Activated naive CD8-positive, alpha-beta T cell treated with anti-CD3 and anti-CD28 coated beads, Interleukin-2, amount 50 U/mL, for 16 hours (primary cell): ENCODE results near the gene GGT5.
"Not testable (repeated sequence)": the region's sequence is repeated elsewhere in the genome, so short reads cannot be mapped to it uniquely, and the experiment has no call there.

ENCODE experiments used
- DNase-seq: peaks from one replicate; pipeline ENCODE4 v3.0.0-alpha.2; 2020; ENCODE audit warnings: low read depth, low spot score

Gene GGT5

DNA sequence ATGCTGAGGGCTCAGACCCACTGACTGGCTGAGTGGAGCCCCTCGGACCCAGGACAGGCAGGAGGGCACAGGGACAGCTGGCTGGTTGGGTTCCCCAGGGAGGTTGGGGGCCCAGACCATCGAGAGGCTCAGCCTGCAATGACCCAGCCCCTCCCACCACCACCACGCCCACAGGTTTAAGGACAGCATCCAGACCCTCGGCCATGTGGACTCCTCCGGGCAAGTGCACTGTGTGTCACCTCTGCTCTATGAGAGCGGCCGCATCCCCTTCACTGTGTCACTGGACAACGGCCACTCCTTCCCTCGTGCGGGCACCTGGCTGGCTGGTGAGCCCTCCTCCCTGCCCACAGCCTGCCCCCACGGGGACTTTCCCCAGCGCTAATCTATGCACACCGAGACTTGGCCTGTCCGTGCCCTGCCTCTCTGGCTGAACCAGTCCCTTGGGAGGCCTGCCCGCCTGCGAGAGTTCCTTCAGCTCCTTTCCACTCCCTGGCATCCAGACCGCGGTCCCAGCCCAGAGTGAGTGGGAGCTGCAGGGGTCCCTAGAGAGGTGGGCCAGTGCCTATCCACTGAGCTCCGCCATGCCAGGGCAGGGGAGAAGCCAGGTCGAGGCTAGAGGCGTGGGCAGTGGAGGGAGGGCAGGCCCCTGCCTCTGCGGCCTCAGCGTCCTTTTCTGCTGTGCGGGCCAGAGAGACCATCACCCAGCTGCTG is 61.4 kb downstream of the GGT5 start:
- no peak for DNase-seq

DNA sequence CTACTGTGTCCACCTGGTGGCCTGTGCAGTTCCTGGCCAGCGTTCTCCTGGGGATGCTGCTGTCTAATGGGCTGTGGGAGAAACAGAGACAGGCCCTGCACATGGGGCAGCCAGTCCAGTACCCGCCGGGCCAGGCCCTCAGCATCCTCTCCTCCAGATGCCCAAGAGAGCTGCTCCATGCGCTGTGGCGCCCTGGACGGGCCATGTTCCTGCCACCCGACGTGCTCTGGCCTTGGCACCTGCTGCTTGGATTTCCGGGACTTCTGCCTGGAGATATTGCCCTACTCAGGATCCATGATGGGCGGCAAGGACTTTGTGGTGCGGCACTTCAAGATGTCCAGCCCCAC is 62.0 kb downstream of the GGT5 start:
- DNase-seq = not testable (repeated sequence)

DNA sequence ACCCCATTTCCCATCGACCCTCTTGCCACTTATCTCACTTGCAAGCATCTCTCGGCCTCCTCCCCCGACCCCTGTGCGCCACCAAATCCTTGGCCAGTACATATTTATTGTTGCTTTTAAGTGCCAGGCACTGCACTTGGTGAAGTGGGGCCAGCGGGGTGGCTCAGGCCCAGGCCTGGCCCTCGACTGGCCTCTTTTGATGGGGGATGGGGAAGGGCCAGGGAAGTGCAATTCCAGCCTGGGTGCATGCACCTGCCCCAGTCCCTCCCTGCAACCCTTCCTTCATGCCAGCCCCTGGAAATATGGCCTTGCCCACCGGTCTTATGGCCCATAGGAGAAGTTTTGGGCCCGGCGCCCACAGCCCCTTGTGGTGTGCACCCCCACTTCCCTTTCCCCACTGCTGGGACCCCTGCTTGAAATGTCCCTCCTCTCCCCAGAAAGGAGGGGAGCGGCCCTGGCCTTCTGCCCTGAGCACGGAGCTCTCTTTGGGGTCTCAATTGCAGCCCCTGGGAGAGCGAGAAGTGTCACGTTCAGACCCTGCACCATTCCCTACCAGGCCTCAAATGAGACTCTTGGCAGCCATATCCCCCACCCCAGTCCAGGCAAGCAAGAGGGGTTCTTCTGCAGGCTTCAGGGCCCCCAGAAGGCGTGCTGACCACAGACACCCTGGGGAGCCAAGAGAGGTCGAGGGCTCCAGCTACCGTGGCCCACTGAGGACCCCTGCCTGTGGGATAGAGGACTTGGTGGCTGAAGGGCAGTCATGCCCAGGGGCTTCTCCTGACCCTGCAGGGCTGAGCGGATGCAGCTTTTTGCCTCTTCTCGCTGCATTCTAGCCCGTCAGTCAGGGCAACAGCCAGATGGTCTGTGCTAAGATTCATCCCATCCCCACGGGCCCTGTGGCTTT is 62.6 kb downstream of the GGT5 start:
- DNase-seq = no peak

DNA sequence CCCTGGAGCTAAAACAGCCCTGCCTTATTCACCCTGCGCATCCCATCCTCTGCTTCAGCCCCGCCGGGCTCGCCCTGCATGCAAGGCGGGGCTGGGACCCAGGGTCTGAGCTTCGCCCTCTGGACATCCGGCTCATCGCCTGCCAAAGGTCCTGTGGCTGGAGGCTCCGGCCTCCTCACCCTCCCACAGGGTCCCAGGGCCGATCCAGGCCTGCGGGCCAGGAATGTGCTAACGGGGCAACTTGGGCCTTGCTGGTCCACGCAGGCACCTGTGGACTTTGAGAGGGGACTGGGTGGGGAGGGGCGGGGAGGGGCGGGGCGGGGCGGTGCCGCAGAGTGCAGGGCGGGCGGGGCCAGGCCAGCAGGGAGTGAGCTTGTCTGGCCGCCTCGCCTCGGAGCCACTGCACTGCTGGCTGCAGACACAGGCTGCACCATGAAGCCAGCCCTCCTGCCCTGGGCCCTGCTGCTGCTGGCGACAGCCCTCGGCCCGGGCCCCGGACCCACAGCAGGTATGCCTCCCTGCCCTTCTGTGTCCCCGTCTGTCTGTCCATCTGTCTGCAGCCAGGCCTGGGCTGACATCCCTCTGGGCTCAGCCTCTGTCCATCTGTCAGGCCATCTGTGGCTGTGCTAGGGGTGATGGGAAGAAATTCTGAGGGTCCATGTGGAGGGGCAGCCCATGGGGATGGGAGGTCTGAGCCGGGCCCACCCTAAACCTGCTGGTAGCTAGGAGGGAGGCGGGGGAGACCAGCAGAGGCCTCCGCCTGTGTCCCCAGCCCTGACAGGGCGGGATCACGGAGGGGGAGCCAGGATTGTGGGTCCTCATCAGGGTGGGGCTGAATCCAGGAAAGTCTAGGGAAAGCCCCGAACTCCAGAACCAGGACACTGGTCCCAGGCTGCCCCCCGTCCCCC is 63.5 kb downstream of the GGT5 start, which contains the start of gene SUSD2:
TSS of gene SUSD2 (plus strand) at position 400 of the 908 bp plus-strand sequence. CDS start at position 433, 33 bp downstream.
- DNase-seq = no peak

DNA sequence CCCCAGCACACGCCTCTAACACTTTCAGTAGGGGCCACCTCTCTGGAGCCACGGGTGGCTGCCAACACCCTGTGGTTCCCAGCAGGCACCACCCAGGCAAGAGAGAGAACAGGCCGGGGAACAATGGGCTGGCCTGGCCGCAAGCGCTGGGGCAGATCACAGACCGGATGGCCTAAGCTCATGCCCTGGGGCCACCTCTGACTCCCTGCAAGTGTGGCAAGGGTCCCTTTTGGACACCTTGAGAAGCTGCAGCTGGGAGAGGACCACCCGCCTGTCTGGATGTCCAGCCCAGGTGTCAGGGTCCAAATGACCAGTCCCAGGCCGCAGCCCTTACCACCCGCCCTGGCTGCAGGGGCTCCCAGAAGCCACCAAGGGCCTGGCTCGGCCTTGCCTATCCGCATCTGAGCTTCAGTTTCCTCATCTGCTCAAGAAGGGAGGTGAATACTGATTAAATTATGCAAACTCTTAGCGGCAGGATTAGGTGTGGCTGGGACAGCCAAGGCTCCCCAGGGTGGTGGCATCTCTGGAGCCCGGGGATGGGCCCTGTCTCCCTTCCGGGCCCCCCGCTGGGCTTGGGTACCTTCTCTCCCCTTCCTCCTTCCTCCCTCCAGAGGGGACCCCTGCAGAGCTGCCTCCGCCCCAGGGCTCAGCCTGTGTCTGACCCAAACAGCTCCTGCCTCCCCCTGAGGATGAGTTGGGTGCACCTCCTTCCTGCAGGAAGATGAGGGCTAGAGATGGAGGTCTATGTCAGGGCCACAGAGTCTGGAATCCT is 64.4 kb downstream of the GGT5 start:
- DNase-seq = no peak

DNA sequence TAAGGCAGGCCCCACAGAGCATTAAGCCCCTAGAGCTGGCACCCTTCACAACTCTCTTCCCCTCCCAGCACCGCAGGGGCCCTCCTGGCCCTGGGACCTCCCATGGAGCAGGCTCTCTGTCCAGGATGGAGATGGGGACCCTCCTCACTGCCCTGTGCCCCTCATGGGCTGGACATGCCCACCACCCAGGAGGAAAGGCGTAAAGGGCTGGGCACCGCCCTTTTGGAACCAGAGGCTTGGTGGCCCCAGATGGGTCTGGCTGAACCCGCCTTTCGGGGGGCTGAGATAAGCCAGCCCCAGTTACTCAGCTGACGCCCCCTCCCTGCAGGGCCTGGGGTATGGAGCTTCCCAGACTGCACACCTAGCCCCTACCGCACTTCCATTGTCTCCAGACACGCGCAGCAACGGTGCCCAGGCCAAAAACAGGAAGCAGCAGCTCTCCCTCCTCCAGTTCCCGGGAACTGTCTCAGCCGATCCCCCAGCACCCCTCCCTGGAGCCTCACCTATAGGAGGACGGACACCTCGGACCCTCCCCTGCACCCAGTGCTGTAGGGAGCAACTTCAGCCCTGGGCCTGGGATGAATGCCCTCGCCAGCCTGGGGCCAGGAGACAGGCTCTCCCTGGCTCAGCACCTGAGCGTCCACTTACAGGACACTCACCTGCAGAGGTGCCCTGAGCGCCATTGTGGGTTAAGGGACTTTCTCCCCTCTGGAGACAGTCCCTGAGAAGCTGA is 65.2 kb downstream of the GGT5 start:
- DNase-seq = no peak

DNA sequence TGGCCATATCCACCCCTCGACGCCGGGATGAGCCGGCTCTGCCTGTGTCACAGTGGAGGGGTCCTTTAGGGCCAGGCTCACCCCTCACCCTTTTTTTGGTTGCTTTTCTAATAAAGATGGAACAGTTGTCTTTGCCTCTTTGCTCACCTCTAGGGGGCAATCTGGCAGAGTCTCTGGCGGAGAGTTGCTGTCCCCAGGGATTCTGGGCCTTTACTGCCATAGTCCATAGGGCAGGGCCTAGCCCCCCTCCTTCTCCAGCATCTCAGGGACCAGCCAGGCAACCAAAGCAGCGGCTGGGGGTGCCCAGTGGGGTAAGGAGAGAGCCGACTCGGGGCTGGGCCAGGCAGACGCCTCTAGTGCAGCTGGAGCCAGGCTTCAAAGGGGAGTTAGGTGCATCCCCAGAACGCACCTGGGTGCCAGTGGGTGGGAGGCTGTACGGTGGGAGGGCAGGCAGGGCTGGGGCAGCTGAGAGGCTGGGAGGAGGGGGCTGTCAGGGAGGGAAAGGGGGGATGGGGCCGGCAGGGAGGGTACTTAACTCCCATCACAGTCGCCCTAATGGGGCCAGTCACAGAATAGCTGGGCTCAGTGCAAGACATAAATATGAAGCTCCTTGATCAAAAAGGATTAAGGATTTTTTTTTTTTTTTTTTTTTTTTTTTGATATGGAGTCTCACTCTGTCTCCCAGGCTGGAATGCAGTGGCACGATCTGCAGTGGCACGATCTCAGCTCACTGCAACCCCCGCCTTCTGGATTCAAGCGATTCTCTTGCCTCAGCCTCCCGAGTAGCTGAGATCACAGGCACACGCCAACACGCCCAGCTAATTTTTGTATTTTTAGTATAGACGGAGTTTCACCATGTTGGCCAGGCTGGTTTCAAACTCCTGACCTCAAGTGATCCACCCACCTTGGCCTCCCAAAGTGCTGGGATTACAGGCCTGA is 66.1 kb downstream of the GGT5 start:
- DNase-seq = no peak

DNA sequence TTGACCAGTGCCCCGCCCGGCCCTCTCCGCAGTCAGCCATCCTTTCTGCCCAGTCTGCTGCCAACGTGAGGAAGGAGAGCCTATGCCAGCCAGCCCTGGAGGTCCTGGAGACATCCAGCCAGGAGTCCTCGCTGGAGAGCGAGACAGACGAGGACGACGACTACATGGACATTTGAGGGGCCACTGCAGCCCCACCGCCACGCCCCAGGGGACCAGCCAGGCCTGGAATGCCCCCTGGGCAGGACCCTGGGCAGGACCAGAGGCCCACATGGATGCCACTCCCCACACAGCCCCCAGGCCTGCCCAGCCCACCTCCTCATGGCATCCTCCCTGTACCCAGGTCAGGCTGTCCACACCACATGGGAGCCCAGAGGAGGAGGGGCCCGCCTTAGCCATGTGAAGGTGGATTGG is 66.9 kb downstream of the GGT5 start:
- no peak for DNase-seq

DNA sequence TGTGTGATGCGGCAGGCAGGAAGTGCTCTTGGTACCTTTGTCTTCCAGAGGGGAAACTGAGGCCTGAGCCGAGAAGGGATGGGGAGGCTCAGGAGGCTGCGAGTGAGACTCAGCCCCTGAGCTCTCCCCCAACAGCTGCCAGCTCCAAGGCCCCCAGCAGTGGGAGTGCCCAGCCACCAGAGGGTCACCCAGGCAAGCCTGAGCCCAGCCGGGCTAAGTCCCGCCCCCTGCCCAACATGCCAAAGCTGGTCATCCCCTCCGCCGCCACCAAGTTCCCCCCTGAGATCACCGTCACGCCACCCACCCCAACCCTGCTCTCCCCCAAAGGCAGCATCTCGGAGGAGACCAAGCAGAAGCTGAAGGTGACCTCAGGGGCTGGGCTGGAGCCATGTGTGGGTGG is 67.4 kb downstream of the GGT5 start:
- no peak for DNase-seq

DNA sequence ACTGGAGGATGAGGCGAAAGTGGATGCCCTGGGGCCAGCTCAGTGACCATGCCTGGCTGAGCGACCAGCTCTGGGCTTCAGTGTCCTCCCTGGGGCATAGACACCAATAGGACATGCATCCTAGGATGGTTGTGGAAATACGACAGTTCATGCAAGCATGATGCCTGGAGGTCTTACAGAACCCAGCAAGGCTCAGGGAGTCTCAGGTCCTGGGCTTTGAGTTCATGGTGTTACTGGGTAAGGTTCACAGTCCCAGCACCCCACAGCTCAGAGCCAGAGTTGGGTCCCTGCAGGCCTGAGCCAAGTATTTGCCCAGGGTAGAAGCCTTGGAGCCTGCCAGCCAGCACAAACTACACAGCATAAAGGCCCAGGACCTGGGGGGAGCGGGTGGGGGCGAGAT is 67.8 kb downstream of the GGT5 start:
- DNase-seq = no peak

DNA sequence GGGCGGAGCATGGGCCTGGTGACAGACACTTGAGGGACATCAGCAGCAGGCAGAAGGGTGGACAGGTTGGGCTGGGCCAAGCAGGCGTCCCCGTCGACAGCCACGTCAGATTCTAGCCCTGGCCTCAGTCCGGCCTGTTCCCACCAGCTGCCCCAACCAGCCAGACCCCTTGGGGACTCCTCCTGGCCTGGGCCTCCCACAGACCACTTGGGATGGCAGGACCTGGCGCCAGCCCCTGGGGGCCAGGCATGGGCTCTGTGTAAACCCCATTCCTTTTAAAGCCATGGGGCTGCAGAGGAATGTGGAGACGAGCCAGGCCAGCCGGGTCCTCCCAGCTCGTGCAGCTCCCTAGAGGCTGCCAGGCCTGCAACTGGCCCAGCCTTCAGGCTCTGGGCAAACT is 68.3 kb downstream of the GGT5 start:
- no peak for DNase-seq

DNA sequence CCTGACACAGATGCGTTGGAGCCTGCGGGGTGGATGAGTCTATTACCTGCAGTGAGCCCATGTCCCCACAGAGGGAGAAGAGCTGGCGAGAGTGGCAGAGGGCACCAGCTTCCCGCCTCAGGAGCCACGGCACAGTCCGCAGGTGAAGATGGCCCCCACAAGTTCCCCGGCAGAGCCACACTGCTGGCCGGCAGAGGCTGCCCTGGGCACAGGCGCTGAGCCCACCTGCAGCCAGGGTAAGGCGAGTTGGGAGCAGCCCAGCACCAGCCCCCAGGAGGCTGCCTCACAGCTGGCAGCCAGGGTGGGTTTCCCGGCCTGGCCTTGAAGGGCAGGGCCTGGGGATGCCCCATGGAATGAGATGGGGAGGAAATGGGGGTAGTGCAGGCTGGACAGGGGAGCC is 68.8 kb downstream of the GGT5 start:
- no peak for DNase-seq

DNA sequence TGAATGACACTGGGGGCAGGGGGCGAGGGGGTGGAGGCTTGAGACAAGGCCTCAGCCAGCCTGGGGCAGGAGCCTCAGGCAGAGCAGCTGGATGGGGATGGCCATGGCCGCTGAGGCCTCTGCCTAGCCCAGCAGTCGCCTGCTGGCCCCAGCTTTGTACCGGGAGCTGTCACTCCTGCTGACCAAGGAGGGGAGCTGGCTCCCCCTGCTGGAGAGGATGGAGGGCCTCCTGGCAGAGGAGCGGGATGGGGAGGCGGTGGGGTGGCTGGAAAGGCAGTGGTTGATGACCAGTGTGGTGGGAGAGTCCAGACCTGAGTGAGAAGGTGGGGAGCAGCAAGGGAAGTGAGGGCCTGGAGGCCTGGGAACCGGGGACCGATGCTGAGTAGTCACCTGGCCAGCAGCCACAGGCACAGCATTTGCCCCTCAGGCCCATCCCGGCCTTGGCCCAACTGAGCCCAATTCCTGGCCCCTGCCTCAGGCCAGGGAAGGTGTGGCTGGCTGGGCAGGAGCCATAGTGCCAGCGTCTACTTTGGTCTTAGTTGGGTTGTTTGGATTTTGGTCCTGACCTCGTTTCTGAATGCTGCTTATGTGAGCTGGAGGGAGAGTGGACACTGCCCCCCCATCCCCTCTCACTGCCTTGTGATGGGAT is 69.6 kb downstream of the GGT5 start:
- peak; percentile 28 for DNase-seq

DNA sequence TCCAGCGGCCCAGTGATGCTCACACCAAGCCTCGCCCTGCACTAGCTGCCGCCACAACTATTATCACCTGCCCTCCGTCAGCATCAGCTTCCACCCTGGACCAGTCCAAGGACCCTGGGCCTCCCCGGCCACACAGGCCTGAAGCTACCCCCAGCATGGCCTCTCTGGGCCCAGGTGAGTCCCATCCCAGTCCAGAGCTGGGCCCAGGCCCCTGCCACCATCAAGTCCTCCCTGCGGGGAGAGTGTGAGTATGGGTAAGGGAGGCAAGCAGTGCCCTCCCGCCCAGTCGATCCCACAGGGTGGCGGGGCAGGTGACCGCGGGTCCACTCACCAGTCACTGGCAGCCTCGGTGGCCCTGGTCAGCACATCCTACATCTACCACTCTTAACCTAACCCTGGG is 73.1 kb downstream of the GGT5 start:
- DNase-seq = no peak

DNA sequence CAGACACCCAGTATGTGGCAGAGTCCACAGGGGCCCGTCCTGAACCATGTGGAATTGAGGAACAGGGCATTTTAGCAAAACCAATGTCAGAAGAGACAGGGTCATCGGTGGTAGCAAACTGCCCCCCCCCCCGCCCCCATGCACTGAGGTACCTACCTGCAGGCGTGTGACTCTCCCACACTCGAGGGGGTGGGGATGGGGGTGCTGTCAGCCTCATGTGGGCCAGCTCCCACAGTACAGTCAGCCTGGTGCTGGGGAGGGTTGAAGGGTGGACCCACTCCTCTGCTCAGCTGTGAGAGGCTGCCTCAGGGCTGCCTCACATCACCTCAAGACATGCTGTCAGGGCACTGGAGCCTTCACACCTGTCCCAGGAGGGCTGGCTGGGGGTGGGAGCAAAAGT is 74.2 kb downstream of the GGT5 start:
- no peak for DNase-seq

DNA sequence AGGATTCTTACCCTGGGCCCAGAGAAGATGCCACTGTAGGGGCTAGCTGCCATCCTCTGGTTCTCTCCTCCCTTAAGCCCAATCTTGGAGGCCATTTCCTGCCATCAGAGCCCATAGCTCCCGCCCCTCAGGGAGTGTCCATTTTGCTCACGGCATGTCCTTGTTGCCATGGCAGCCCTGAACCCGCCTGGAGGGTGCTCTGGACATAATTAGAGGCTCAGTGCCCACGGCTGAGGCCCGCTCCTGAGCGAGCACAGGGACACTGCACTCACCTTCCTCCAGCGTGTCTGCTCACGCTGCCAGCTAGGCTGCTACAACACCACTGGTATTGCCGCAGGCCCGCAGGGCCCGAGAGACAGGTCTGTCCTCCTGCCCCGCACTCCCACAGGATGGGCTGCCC is 74.7 kb downstream of the GGT5 start:
- DNase-seq = no peak
